Retinal pigment epithelial cell (primary cell): ENCODE data around the gene DSCAM.

Source experiments
- DNase-seq: peaks from one replicate; pipeline ENCODE4 v3.0.0-alpha.2; 2010; ENCODE audit warnings: low read depth
- H3K4me3 ChIP-seq: 2 replicates; pipeline ENCODE4 v1.5.1; 2011; ENCODE audit warnings: mild to moderate bottlenecking, low read length, control low read depth, moderate library complexity
- TF ChIP-seq, protein P1 (sequence below): conservative IDR thresholded peaks from 2 replicates; pipeline ENCODE4 v1.5.1; 2011; ENCODE audit warnings: low read depth, low read length, control low read depth, inconsistent platforms

The DSCAM gene

DNA sequence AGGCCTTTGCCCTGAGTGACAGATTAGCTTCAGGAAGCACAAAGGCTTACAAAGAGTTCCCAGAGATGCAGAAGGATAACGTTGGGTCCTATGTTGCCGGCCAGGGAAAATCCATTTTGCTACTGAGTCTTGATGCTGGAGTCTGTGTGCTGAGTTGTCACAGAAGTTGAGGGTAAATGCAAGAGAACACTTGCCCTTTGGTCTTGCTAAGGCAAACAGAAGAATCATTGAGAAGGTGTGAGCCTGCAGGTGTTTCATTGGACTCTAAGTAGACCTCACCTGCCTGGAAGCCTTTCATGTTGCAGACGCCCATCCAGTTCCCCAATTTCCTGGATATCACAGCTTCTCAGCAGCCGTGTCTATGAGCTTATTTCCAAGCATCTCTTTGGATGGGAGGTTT lies 874.5 kb downstream of the DSCAM start:
- no peak for DNase-seq
- TF ChIP-seq, protein P1, sequence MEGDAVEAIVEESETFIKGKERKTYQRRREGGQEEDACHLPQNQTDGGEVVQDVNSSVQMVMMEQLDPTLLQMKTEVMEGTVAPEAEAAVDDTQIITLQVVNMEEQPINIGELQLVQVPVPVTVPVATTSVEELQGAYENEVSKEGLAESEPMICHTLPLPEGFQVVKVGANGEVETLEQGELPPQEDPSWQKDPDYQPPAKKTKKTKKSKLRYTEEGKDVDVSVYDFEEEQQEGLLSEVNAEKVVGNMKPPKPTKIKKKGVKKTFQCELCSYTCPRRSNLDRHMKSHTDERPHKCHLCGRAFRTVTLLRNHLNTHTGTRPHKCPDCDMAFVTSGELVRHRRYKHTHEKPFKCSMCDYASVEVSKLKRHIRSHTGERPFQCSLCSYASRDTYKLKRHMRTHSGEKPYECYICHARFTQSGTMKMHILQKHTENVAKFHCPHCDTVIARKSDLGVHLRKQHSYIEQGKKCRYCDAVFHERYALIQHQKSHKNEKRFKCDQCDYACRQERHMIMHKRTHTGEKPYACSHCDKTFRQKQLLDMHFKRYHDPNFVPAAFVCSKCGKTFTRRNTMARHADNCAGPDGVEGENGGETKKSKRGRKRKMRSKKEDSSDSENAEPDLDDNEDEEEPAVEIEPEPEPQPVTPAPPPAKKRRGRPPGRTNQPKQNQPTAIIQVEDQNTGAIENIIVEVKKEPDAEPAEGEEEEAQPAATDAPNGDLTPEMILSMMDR = no peak
- H3K4me3 ChIP-seq = no peak overlapping the region

DNA sequence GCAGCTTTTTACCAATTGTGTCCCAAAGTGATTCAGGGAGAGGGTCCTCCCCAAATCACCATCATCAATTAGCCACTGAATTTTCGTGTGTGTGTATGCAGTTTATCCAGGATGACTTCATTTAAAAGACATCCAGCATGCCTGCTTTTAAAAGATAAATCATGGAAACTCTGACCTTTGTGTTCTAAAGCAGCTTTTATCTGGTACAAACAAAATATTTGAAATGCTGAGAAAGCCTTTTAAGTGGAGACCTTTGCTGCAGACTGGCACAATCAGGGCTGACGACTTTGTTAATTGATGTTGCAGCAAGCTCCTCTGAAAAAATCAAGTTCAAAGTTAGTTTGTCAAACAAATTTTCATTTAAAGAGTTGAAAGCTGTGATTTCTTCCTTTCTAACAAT lies 875.0 kb downstream of the DSCAM start:
- TF ChIP-seq, protein P1 = no peak
- no peak overlapping the region for H3K4me3 ChIP-seq
- DNase-seq = no peak

DNA sequence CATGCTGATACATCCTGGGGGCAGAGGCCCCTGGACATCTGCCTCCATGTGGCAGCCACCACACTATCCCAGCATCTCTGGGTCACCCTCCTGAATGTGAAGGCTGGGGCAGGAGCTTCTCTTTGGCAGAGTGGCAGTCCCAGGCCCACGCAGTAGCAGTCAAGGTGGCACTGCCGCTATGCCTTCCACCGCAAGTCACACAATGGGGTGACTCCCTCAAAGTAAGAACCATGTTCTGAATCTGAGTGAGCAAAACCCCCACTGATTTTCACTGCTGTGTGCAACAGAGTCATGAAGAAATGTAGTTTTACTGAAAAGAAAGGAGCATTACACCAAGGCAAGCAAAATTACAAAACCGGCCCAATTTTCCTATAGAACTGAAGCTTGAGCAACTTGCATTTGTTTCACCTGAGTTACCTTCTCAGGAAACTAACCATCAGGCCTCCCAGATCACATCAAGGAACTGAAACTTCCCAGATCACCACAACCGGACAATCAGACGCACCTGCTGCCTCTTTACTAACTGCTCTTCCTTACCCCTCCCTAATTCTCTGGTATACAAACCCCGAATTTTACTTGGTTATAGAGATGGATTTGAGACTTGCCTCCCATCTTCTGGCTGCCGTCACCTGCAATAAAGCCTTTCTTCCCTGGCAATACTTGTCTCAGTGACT lies 877.1 kb downstream of the DSCAM start:
- H3K4me3 ChIP-seq = no peak overlapping the region
- no peak for DNase-seq
- TF ChIP-seq, protein P1 = no peak

DNA sequence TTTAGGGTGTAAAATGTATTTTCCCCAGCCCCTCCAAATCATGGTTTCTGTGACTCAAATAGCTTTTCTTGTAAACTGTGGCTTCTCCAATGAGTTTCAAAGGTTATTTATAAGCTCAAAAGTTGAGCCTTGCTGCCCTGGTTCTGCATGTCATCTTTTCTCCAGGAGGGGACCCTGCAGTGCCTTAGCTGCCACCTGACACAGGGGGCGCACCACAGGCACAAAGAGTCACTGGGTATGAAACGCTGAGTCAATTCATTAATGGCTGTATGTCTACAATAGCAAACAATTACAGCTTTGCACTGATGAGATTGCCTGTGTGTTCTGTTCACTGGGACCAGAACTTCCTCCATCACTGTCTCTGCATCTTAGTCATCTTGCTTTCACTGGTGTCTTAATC lies 878.9 kb downstream of the DSCAM start:
- H3K4me3 ChIP-seq = no peak overlapping the region
- DNase-seq = no peak
- TF ChIP-seq, protein P1 = no peak

DNA sequence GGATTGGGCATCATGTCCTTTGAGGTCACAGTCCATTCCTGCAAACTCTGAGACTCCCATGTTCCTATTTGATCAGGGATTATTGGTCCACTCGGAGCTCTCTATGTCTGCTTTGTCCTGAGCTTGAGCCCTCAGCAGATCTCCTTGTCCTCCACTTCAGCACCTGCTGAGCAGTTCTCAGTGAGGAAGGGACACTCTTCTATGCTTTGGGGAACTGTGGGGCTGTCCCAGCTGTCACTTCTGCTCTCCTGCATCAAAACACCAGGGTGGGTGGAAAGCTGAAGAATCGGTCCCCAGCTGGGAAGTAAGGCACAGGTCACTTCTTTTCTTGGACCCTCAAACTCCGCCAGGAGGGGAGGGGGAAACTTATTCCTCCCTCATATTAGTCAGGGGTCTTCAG lies 880.2 kb downstream of the DSCAM start:
- H3K4me3 ChIP-seq = no peak overlapping the region
- DNase-seq = no peak
- TF ChIP-seq, protein P1 = no peak

DNA sequence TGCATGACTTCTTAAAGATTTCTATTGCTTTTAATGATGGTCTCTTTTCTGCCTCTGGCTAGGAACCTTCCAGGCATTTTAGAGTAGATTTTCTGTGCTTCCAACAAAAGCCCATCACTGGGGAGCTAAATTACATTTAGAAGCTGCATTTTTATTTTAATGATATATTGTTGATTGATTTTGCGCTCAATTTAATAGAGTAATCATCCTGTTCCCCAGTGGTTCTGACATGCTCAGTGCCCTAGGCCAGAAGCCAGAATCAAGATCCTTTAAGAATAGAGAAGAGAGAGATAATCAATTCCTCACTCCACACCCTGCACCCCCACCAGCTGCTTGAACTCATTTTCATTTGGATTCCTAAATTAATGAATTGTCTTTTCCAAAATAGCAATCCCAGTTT lies 881.9 kb downstream of the DSCAM start:
- no peak overlapping the region for H3K4me3 ChIP-seq
- DNase-seq = no peak
- TF ChIP-seq, protein P1 = no peak

DNA sequence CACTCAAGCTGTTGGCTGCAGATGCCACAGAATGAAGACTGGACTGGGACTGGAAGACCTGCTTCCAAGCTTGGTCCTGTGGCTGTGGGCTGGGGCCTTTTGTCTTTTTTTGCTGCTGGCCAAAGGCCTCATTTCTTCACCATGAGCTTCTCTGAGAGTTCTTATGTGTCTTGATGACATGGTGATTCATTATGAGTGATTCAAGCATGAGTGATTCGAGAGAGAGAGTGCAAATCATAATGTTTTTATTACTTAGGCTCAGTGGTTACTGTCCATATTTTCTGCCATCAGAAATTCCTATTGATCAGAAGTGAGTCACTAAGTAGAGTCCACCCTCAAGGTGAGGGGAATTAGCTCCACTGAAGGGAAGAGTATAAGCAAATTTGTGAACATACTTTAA lies 885.7 kb downstream of the DSCAM start:
- no peak for DNase-seq
- TF ChIP-seq, protein P1 = no peak

More for the DNA sequence above, 885.7 kb downstream of the DSCAM start:
- H3K4me3 ChIP-seq = no peak overlapping the region
